Measurements from ENCODE around the gene ZNF76.

The ZNF76 gene

GRCh38 chr6:35295521-35296315 lies 36.2 kb downstream of the ZNF76 start:
- no peak for TF ChIP-seq EZH2phosphoT487 (conservative IDR thresholded peaks at IDR 0.05; ENCODE audit: low read length)
- no peak for TF ChIP-seq CTCF (IDR thresholded peaks at IDR 0.05; ENCODE audit: insufficient read depth, low read length, poor library complexity, severe bottlenecking)
- Histone ChIP-seq H3K27ac (ENCODE audit: low read depth, low read length) (no peak overlapping the region), H3K4me3 (ENCODE audit: insufficient read depth, low read length, poor library complexity, severe bottlenecking) (no peak overlapping the region), H3F3A (ENCODE audit: insufficient read depth) (peaks cover 26% of the 10 kb centered on the region), H3K9ac (ENCODE audit: low read length) (no peak overlapping the region), H2AFZ (ENCODE audit: low read depth, low read length, severe bottlenecking) (no peak overlapping the region), H4K20me1 (ENCODE audit: low read depth, low read length) (no peaks in the 10 kb centered on the region), H3K9me2 (replicated peaks; ENCODE audit: insufficient read depth, low read length) (no peaks in the 10 kb centered on the region), H3K36me3 (ENCODE audit: low read length) (no peaks in the 10 kb centered on the region), H3K27me3 (ENCODE audit: low read length) (no peaks in the 10 kb centered on the region), H3K4me2 (ENCODE audit: low read depth, low read length, poor library complexity, severe bottlenecking) (no peak overlapping the region), H3K79me2 (ENCODE audit: insufficient read depth, low read length) (peaks cover 22% of the 10 kb centered on the region), H3K9me3 (ENCODE audit: insufficient read depth, low read length) (no peaks in the 10 kb centered on the region)

GRCh38 chr6:35296931-35297600 lies 37.5 kb downstream of the ZNF76 start:
- Histone ChIP-seq H3K27ac (ENCODE audit: low read depth, low read length) (peak overlapping the region; percentile 76), H3K4me3 (ENCODE audit: insufficient read depth, low read length, poor library complexity, severe bottlenecking) (no peak overlapping the region), H2AFZ (ENCODE audit: low read depth, low read length, severe bottlenecking) (peak overlapping the region; percentile 50), H3F3A (ENCODE audit: insufficient read depth) (peaks cover 33% of the 10 kb centered on the region), H3K9ac (ENCODE audit: low read length) (peak overlapping the region; percentile 81), H3K9me2 (replicated peaks; ENCODE audit: insufficient read depth, low read length) (no peaks in the 10 kb centered on the region), H3K79me2 (ENCODE audit: insufficient read depth, low read length) (peaks cover 22% of the 10 kb centered on the region), H3K27me3 (ENCODE audit: low read length) (no peaks in the 10 kb centered on the region), H3K4me2 (ENCODE audit: low read depth, low read length, poor library complexity, severe bottlenecking) (peak overlapping the region; percentile 73), H4K20me1 (ENCODE audit: low read depth, low read length) (no peaks in the 10 kb centered on the region), H3K36me3 (ENCODE audit: low read length) (no peaks in the 10 kb centered on the region), H3K9me3 (ENCODE audit: insufficient read depth, low read length) (no peaks in the 10 kb centered on the region)
- TF ChIP-seq CTCF (IDR thresholded peaks at IDR 0.05; ENCODE audit: insufficient read depth, low read length, poor library complexity, severe bottlenecking) (no peak), EZH2phosphoT487 (conservative IDR thresholded peaks at IDR 0.05; ENCODE audit: low read length) (no peak)

GRCh38 chr6:35297601-35298481 lies 38.3 kb downstream of the ZNF76 start, which contains the start of gene DEF6:
Gene DEF6 (plus strand): TSS chr6:35297818. CDS start chr6:35297857, 39 bp downstream.
- Histone ChIP-seq H4K20me1 (ENCODE audit: low read depth, low read length) (no peaks in the 10 kb centered on the region), H3K4me2 (ENCODE audit: low read depth, low read length, poor library complexity, severe bottlenecking) (peak within 1 kb of the TSS; percentile 73), H3K36me3 (ENCODE audit: low read length) (no peaks in the 10 kb centered on the region), H3F3A (ENCODE audit: insufficient read depth) (peaks cover 38% of the 10 kb centered on the region), H3K27ac (ENCODE audit: low read depth, low read length) (peak within 1 kb of the TSS; percentile 76), H3K9ac (ENCODE audit: low read length) (peak within 1 kb of the TSS; percentile 81), H3K9me3 (ENCODE audit: insufficient read depth, low read length) (no peaks in the 10 kb centered on the region), H2AFZ (ENCODE audit: low read depth, low read length, severe bottlenecking) (peak within 1 kb of the TSS; percentile 50), H3K4me3 (ENCODE audit: insufficient read depth, low read length, poor library complexity, severe bottlenecking) (peak within 1 kb of the TSS; percentile 70), H3K9me2 (replicated peaks; ENCODE audit: insufficient read depth, low read length) (no peaks in the 10 kb centered on the region), H3K27me3 (ENCODE audit: low read length) (no peaks in the 10 kb centered on the region), H3K79me2 (ENCODE audit: insufficient read depth, low read length) (peaks cover 22% of the 10 kb centered on the region)
- peak; percentile 96 for TF ChIP-seq CTCF (IDR thresholded peaks at IDR 0.05; ENCODE audit: insufficient read depth, low read length, poor library complexity, severe bottlenecking)
- TF ChIP-seq EZH2phosphoT487 (conservative IDR thresholded peaks at IDR 0.05; ENCODE audit: low read length), result no peak
